Esophagus muscularis mucosa (tissue), 4 donors: ENCODE results near the gene C1orf174. TPM values are rescaled to one million over a fixed set of nuclear protein-coding genes. Genes with fewer than 3 reads are reported as not detected.
A peak's percentile ranks its signal among the peaks of the same experiment; 100 is the strongest.

Source experiments
- DNase-seq: peaks from one replicate; pipeline ENCODE4 v3.0.0-alpha.2; 2017; ENCODE audit errors: extremely low spot score
- H3K27ac ChIP-seq, 4 donors: fragments of 200-600 bp; sonication (generic); replicated peaks in 1 of 4; 1 replicate in 3 of 4; 2 replicates in 1 of 4; pipeline ENCODE4 v1.5.1; 2016 to 2019; ENCODE audit warnings: mild to moderate bottlenecking in 1 of 4
- H3K27me3 ChIP-seq, 4 donors: fragments of 200-600 bp; sonication (generic); one replicate each; pipeline versions ENCODE4 v1.5.1 to v1.6.0; 2016 to 2019
- H3K36me3 ChIP-seq, 4 donors: fragments of 200-600 bp; sonication (generic); one replicate each; pipeline ENCODE4 v1.5.1; 2016 to 2019
- H3K4me1 ChIP-seq, 4 donors: fragments of 200-600 bp; sonication (generic); one replicate each; pipeline ENCODE4 v1.5.1; 2016 to 2019
- H3K4me3 ChIP-seq, 4 donors: fragments of 200-600 bp; sonication (generic); 1 replicate in 2 of 4; 2 replicates in 2 of 4; pipeline ENCODE4 v1.5.1; 2016 to 2019; ENCODE audit warnings: mild to moderate bottlenecking in 4 of 4, moderate library complexity in 1 of 4
- H3K9me3 ChIP-seq, 4 donors: fragments of 200-600 bp; sonication (generic); 1 replicate in 3 of 4; 2 replicates in 1 of 4; pipeline ENCODE4 v1.5.1; 2016 to 2019
- CTCF ChIP-seq, 3 experiments: fragments of 200-600 bp in 2 of 3; fragments of 450-650 bp in 1 of 3; sonication (generic) in 2 of 3; IDR thresholded peaks; one replicate each; pipeline ENCODE4 v1.5.1; 2017 to 2019; ENCODE audit warnings: antibody characterized with exemption in 3 of 3, mild to moderate bottlenecking in 2 of 3, moderate library complexity in 1 of 3
- EP300 ChIP-seq: sonication (generic); formaldehyde crosslinking; IDR thresholded peaks from one replicate; pipeline ENCODE4 v1.6.1; 2017; ENCODE audit warnings: antibody characterized with exemption
- POLR2A ChIP-seq: fragments of 450-650 bp; IDR thresholded peaks from one replicate; pipeline ENCODE4 v1.6.1; 2017; ENCODE audit warnings: antibody characterized with exemption, moderate library complexity, mild to moderate bottlenecking, low read depth
- POLR2AphosphoS5 ChIP-seq, 2 donors: sonication (generic); formaldehyde crosslinking; IDR thresholded peaks; one replicate each; pipeline ENCODE4 v1.6.1; 2017; ENCODE audit warnings: antibody characterized with exemption in 2 of 2
- WGBS: methylation state at CpG from one replicate; pipeline ENCODE4 v1.1.5; 2018; 5-methylcytosine and 5-hydroxymethylcytosine counted together
- intact Hi-C: fragments of 100-400 bp; cut with DNase I; formaldehyde crosslinking; loops from one replicate; pipeline ENCODE4 v1.15.1; 2023
- total RNA-seq, 4 donors: library from RNA; depleted of rRNA; stranded (reverse); fragments of >200 nt; gene quantifications; one replicate each; pipeline versions ENCODE4 v1.1.0 to v1.2.1, GENCODE V29; 2016

The C1orf174 gene
- total RNA-seq, 4 donors from 2014 or later, result 25.0 to 35.1 (median 27.6) TPM

- DNase-seq, result no peak
- intact Hi-C loops, result loop anchor here (10.0 kb wide), 1 partner anchor 101 kb away; the partner anchor contains the start of gene LRRC47
Measured at GRCh38 chr1:3895951-3896325, 4.1 kb downstream of the C1orf174 start.

GRCh38 chr1:3895279-3895950, 4.7 kb downstream of the C1orf174 start:
- Histone ChIP-seq H3K27ac (peak overlapping the region; percentile 70 to 83 (median 77)), H3K4me1 (peaks cover 10 to 61% (median 54%) of the 10 kb centered on the region in 4 donors), H3K9me3 (peaks cover 0 to 11% (median 5%) of the 10 kb centered on the region in 4 donors), H3K4me3 (no peak overlapping the region), H3K36me3 (peaks cover 5 to 24% (median 13%) of the 10 kb centered on the region in 4 donors), H3K27me3 (no peaks in the 10 kb centered on the region)
- WGBS, result 54% methylated on average over 12 of the region's 13 CpGs
- intact Hi-C loops, result loop anchor here (10.0 kb wide), 1 partner anchor 101 kb away; the partner anchor contains the start of gene LRRC47
- TF ChIP-seq POLR2AphosphoS5 (IDR thresholded peaks at IDR 0.05), result peak in 1 of 2 donors; percentile 31
- no peak for TF ChIP-seq POLR2A
- DNase-seq, result no peak

More at GRCh38 chr1:3895951-3896325, 4.1 kb downstream of the C1orf174 start:
- Histone ChIP-seq H3K4me3 (no peak overlapping the region), H3K27ac (peak overlapping the region; percentile 70 to 83 (median 77)), H3K4me1 (peaks cover 10 to 61% (median 52%) of the 10 kb centered on the region in 4 donors), H3K27me3 (no peaks in the 10 kb centered on the region), H3K36me3 (peaks cover 0 to 19% (median 8%) of the 10 kb centered on the region in 4 donors), H3K9me3 (peaks cover 0 to 11% (median 5%) of the 10 kb centered on the region in 4 donors)
- no peak for TF ChIP-seq CTCF (IDR thresholded peaks at IDR 0.05)
- no peak for TF ChIP-seq POLR2AphosphoS5 (IDR thresholded peaks at IDR 0.05)
- no peak for TF ChIP-seq POLR2A
- no peak for TF ChIP-seq EP300
- WGBS, result 100% methylated on average over 3 of the region's 4 CpGs

GRCh38 chr1:3894626-3895278, 5.3 kb downstream of the C1orf174 start:
- no peak overlapping the region for H3K4me3 ChIP-seq
- peaks cover 12 to 30% (median 19%) of the 10 kb centered on the region in 4 donors for H3K36me3 ChIP-seq
- H3K27ac ChIP-seq, result peak overlapping the region; percentile 70 to 83 (median 77)
- no peaks in the 10 kb centered on the region for H3K27me3 ChIP-seq
- TF ChIP-seq CTCF (IDR thresholded peaks at IDR 0.05) (no peak), POLR2AphosphoS5 (IDR thresholded peaks at IDR 0.05) (no peak), POLR2A (no peak), EP300 (no peak)
- H3K9me3 ChIP-seq, result peaks cover 0 to 11% (median 5%) of the 10 kb centered on the region in 4 donors
- no peak for DNase-seq
- peaks cover 10 to 60% (median 54%) of the 10 kb centered on the region in 4 donors for H3K4me1 ChIP-seq
- intact Hi-C loops, result loop anchor here (10.0 kb wide), 1 partner anchor 100 kb away; the partner anchor contains the start of gene LRRC47
- 78% methylated on average over 14 of the region's 17 CpGs for WGBS

GRCh38 chr1:3893190-3893589, 6.9 kb downstream of the C1orf174 start:
- H3K36me3 ChIP-seq, result peaks cover 27 to 46% (median 34%) of the 10 kb centered on the region in 4 donors
- DNase-seq, result no peak
- intact Hi-C loops, result loop anchor here (10.0 kb wide), 1 partner anchor 98 kb away; the partner anchor contains the start of gene LRRC47
- peaks cover 0 to 10% (median 4%) of the 10 kb centered on the region in 4 donors for H3K9me3 ChIP-seq
- no peak overlapping the region for H3K4me3 ChIP-seq
- H3K27me3 ChIP-seq, result no peaks in the 10 kb centered on the region
- TF ChIP-seq CTCF (IDR thresholded peaks at IDR 0.05) (no peak), POLR2A (no peak), EP300 (no peak), POLR2AphosphoS5 (IDR thresholded peaks at IDR 0.05) (no peak)
- 62% methylated on average over 5 of the region's 5 CpGs for WGBS
- peak overlapping the region; percentile 37 to 70 (median 48) for H3K27ac ChIP-seq
- peaks cover 4 to 46% (median 44%) of the 10 kb centered on the region in 4 donors for H3K4me1 ChIP-seq

- DNase-seq, result no peak
Measured at GRCh38 chr1:3892748-3893147, 7.3 kb downstream of the C1orf174 start.

More at GRCh38 chr1:3892748-3893147, 7.3 kb downstream of the C1orf174 start:
- H3K27ac ChIP-seq, result peak overlapping the region in 3 of 4 donors; percentile 37 to 55 (median 40)
- 36% methylated on average over 14 of the region's 14 CpGs for WGBS
- peaks cover 4 to 46% (median 44%) of the 10 kb centered on the region in 4 donors for H3K4me1 ChIP-seq
- H3K36me3 ChIP-seq, result peaks cover 29 to 50% (median 39%) of the 10 kb centered on the region in 4 donors
- intact Hi-C loops, result loop anchor here (10.0 kb wide), 1 partner anchor 98 kb away; the partner anchor contains the start of gene LRRC47
- H3K9me3 ChIP-seq, result peaks cover 0 to 5% (median 2%) of the 10 kb centered on the region in 4 donors
- H3K4me3 ChIP-seq, result no peak overlapping the region
- H3K27me3 ChIP-seq, result no peaks in the 10 kb centered on the region
- TF ChIP-seq CTCF (IDR thresholded peaks at IDR 0.05) (no peak), POLR2AphosphoS5 (IDR thresholded peaks at IDR 0.05) (no peak), EP300 (no peak), POLR2A (no peak)
